Activated CD8-positive, alpha-beta memory T cell treated with anti-CD3 and anti-CD28 coated beads, Interleukin-2, amount 50 U/mL, for 24 hours (primary cell): ENCODE measurements around the gene SH3PXD2B.
"Not testable (repeated sequence)": the region's sequence is repeated elsewhere in the genome, so short reads cannot be mapped to it uniquely, and the experiment has no call there.

Experiments
- DNase-seq: peaks from one replicate; pipeline ENCODE4 v3.0.0-alpha.2; 2020; ENCODE audit errors: extremely low read depth

SH3PXD2B gene

GRCh38 chr5:172302047-172302710 lies 152.1 kb downstream of the SH3PXD2B start:
- no peak for DNase-seq

DNA sequence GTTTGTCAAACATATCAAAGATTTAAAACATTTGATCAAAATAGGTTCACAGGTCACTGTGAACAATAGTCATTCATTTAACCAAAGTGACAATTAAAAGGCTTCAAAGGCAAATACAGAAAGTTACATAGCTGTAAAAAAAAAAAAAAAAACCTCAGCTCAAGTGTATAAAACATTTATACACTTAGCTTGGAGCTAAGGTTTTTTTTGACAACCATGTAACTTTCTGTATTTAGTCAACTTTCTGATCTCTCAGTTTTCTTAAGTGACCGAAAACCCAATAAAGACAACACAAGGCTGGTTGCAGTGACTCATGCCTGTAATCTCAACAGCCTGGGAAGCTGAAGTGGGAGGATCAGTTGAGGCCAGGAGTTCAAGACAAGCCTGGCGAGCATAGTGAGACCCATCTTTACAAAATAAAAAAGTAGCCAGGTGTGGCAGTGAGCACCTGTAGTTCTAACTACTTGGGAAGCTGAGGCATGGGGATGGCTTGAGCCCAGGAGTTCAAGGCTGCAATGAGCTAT lies 154.3 kb downstream of the SH3PXD2B start:
- no peak for DNase-seq

GRCh38 chr5:172294831-172295230 lies 159.5 kb downstream of the SH3PXD2B start:
- DNase-seq = no peak

GRCh38 chr5:172293745-172294342 lies 160.5 kb downstream of the SH3PXD2B start:
- DNase-seq = no peak

DNA sequence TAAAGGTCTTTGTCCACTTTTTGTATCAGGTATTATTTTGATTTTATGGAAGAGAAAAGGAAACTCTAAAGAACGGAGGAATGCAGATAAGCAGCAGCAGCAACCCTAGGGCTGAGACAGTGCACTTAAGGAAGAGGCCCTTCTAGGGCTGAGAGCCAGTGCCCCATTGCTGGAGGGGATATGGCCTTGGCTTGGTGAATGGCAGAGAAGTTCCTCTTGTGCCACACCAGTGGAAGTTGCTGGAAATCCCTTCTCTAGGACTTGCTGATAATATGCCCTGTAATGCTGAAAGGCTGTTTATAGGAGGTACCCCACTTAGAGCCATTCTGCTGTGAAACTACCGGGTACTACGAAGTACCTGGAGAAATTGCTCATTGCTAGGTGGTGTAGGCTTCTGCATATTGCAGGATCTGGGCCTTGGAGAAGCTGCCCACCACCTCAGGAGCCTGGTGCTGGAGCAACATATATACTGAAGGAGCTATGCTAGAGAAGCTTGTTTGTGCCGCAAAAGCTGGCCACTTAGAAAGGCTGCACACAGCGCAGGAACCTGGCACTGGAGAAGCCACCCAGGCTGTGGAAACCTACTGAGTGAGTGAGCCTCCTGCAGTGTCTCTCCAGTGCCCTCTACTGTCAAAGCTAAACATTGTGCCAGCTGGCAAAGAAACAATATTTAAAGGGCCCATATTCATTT lies 161.1 kb downstream of the SH3PXD2B start:
- DNase-seq = peak; percentile 25

DNA sequence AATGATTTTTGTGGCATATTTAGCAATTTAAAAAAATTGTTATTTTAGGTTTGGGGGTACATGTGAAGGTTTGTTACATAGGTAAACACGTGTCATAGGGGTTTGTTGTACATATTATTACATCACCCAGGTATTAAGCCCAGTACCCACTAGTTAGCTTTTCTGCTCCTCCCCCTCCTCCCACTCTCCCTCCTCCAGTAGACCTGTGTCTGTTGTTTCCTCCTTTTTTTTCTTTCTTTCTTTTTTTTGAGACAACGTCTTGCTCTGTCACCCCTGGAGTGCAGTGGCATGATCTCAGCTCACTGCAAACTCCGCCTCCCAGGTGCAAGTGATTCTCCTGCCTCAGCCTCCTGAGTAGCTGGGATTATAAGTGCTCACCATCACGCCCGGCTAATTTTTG lies 162.5 kb downstream of the SH3PXD2B start:
- DNase-seq = not testable (repeated sequence)

- DNase-seq = no peak
Measured at GRCh38 chr5:172288465-172288864, 165.9 kb downstream of the SH3PXD2B start.

DNA sequence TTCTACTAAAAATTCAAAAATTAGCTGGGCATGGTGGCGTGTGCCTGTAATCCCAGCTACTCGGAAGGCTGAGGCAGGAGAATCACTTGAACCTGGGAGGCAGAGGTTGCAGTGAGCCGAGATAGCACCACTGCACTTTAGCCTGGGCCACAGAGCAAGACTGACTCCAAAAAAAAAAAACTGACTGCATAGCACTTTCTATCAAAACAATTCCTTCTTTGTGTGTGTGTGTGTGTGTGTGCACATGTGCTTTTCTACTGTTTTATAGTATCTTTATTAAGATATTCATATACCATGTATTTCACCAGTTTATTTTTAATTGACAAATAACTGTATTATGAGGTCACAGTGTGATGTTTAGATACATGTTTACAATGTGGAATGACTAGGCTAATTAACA lies 167.2 kb downstream of the SH3PXD2B start:
- not testable (repeated sequence) for DNase-seq

DNA sequence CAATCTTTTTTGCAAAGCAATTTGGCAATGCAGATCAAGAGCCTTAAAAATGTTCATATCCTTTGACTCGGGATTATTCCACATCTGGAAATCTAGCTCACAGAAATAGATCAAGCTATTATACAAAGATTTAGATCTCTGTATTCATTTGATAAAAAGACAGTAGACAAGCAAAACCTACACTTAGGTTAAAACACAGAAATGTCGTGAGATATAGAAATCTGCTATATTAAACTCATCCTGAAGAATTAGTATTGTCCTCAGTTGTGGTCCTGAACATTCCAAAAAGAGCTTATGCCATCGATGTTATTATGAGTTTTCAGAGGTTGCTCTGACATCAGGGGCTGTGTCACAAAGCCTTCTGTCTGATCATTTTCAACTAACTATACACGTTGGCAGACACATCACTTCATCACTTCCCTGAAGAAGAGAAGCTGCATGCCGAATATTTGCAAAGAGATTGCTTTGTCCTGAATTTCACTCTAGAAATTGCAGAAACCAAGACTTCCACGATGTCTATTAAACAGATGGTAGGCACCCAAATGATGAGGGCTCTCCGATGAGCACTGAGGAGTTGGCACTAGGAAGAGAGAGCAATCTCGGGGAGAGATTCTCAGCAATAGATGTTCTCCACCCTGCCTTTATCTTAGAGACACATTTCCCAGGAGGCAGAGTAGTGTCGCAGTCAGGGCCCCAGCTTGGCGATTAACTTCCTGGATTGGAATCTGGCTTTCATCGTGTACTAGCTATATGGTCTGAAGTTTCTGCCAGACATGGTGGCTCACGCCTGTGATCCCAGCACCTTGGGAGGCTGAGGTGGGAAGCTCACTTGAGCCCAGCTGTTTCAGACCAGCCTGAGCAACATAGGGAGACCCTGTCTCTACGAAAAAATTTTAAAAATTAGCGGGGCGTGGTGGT lies 168.8 kb downstream of the SH3PXD2B start:
- DNase-seq = no peak

- DNase-seq = no peak
Measured at GRCh38 chr5:172284611-172284980, 169.7 kb downstream of the SH3PXD2B start.

DNA sequence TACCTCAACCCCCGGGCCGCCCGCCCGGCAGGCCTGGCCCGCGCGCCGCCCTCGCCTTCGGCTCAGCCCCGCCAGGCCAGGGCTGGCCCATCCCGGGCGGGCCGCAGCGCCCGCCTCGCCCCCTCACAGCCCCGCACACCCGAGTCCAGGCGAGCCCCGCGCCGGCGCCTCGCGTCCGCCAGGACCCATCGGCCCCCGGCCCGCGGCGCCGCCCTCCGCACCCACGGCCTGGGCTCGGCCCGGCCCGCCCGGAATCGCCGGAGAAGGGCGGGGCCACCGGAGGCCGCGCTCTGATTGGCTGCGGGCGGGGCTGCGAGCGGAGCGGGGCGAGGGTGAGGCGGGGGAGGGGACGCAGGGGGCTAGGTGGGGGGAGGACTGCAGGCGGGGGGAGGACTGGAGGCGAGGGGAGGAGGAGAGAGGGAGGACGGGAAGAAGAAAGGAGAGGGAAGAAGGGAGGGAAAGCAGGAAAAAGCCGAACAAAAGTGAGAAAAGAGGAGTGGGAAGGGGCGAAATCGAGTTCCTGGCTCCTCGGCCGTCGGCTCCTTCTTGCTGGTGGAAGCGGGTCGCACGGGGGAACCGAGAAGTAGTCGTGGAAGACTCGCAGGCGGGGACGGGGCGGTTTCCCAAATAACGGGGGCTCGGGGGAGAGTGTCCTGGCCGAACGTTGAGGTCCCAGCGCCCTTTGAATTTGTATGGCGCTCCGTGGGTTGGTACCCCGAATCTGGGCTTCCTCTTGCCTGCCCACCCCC lies 170.3 kb downstream of the SH3PXD2B start:
- DNase-seq = peak; percentile 35

- DNase-seq = peak; percentile 17
Measured at GRCh38 chr5:172283020-172283861, 171.1 kb downstream of the SH3PXD2B start, which contains the start of gene UBTD2. UBTD2 (minus strand) TSS chr5:172283764; CDS start chr5:172283665, 99 bp downstream.

- DNase-seq = no peak
Measured at GRCh38 chr5:172282272-172283019, 171.9 kb downstream of the SH3PXD2B start.

GRCh38 chr5:172281346-172281745 lies 173.0 kb downstream of the SH3PXD2B start:
- no peak for DNase-seq

- no peak for DNase-seq
Measured at GRCh38 chr5:172280929-172281328, 173.4 kb downstream of the SH3PXD2B start.

GRCh38 chr5:172280317-172280716 lies 174.0 kb downstream of the SH3PXD2B start:
- DNase-seq = no peak

GRCh38 chr5:172278356-172278755 lies 176.0 kb downstream of the SH3PXD2B start:
- DNase-seq = no peak

DNA sequence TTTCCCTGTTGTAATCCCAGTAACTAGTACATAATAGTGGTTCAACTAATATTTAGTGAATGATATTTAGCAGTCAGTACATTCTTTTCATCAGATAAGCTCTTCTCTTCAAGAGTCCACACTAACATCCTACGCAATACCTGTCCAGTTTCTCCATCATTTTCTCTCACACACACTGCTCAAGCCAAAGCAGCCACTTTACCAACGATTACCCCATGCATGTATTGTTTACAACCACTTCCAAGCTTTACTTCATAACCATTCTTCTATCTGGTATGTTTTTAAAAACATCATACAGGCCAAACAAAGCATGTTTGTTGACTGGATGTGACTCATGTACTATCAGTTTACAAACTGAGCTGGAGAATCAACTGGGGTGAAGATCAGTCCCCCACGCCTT lies 178.1 kb downstream of the SH3PXD2B start:
- no peak for DNase-seq
